Heart left ventricle (tissue), 13 donors: ENCODE results near the gene RUVBL2.

Experiments
- CTCF ChIP-seq, 12 donors: fragments of 200-600 bp; sonication (generic) in 4 of 12; IDR thresholded peaks; one replicate each; pipeline versions ENCODE4 v1.5.0 to v1.8.0; 2018 to 2022; ENCODE audit warnings: antibody characterized with exemption in 12 of 12, mild to moderate bottlenecking in 5 of 12
- POLR2A ChIP-seq, 2 donors: fragments of 450-650 bp; IDR thresholded peaks; one replicate each; pipeline ENCODE4 v1.6.1; 2017; ENCODE audit warnings: antibody characterized with exemption in 2 of 2, mild to moderate bottlenecking in 2 of 2, moderate library complexity in 2 of 2
- donor health status: ischemic (EF 13 %, LVEDD 7.1; RV severe dilation, severe dysfunction).
- donor health status: DM: no; HTN: yes; CAD: no.
- donor health status: DM: no; HTN: no; CAD: no.
- donor health status: ischemic (EF 25% LVEDD 6.9; RV normal size, moderate dysfunction).
- donor health status: ischemic (EF 25% LVEDD 5.7; RV mildly dilated, moderate dysfunction).
- donor health status: ischemic (EF 35%, LVEDD 5.7; RV mildly dilated, moderate dysfunction).
- donor health status: nonischemic (EF 11% LVEDD 7.7; RV severe dilation, severe dysfunction).
- donor health status: DM: yes; HTN: yes; CAD: no.
- donor health status: PGD.
- donor health status: ischemic (EF 29% LVEDD 5.4; RV normal size, mild dysfunction).
- donor health status: nonischemic (EF 23%, LVEDD 6.1; RV moderate dilation, normal function).

- TF ChIP-seq CTCF (IDR thresholded peaks at IDR 0.05) (no peak), POLR2A (IDR thresholded peaks at IDR 0.05) (no peak)
Observed at GRCh38 chr19:49064768-49065611, 71.3 kb downstream of the RUVBL2 start, which contains the start of gene NTF4.
